GM12873 (cell line): ENCODE results near the gene DERA.

Experiments used
- CTCF ChIP-seq: IDR thresholded peaks from 2 replicates; pipeline ENCODE4 v1.5.1; 2012; ENCODE audit warnings: low read depth, mild to moderate bottlenecking, moderate library complexity, low read length, control low read depth; ENCODE audit not compliant: insufficient read depth; ENCODE audit errors: missing control alignments

The DERA gene

DNA sequence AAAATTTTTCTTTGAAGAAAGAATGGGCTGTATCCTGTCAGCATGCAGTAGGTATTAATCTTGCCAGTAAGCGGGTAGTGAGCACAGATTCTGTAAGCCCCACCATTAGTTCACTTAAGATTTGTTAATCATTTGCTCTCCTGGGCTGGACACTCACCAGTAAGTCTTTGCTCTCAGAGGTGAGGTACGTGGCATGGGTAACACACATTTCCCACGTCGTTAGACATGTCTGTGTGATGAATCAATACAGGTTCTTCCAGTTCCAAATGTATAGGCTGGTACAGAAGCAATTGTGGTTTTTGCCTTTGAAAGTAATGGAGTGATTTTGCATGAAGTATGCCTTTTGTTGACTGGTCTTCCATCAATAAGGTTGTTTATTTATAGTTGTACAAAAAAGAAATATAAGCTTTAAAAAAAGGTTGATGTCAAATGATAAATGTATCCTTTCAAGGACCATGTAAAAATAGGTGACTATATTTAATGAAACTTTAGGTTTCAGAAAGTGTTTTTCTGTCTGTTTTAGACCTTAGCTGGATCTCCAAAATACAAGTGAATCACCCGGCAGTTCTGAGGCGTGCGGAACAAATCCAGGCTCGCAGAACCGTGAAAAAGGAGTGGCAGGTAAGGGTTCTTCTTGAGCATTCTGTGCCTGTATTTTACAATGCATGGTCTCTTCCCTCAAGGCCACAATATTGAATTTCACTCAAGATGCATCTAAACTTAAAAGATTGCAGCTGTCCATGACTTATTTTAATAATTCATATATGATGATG, 45.5 kb downstream of the DERA start:
- TF ChIP-seq CTCF = no peak

DNA sequence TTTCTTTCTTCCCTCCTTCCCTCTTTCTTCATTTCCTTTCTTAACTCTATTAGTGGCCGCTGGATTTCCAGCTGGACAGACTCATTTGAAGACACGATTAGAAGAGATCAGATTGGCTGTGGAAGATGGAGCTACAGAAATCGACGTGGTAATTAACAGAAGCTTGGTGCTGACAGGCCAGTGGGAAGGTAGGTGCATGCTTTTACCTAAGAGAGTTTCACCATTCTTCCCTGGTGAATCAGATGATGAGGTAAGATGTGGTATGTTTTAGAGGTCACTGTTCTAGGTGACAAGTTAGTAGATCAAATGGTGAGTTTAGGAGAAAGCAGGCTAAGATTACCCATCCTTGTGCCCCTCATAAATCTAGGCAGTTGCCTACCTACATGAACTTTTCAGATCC, 51.6 kb downstream of the DERA start:
- no peak for TF ChIP-seq CTCF

- TF ChIP-seq CTCF = no peak
Observed at GRCh38 chr12:15963271-15963670, 52.1 kb downstream of the DERA start.

DNA sequence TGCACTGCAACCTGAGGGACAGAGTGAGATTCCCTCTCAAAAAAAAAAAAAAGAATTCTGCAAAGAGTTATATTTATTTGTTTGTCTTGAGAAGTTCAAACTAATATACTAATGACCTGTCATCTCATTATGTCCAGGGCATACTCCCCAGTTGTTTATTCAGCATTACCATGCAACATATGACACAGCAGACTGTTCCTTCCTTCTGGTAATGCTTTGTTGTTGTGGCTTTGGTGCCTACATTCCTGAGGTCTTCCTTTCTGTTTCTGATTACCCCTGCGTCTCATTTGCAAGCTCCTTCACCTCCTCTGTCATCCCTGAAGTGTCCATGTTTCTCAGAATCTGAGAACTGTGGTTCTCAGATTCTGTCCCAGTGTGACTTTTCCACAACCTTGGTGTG, 55.3 kb downstream of the DERA start:
- TF ChIP-seq CTCF = no peak

GRCh38 chr12:15971211-15971610, 60.1 kb downstream of the DERA start:
- no peak for TF ChIP-seq CTCF

DNA sequence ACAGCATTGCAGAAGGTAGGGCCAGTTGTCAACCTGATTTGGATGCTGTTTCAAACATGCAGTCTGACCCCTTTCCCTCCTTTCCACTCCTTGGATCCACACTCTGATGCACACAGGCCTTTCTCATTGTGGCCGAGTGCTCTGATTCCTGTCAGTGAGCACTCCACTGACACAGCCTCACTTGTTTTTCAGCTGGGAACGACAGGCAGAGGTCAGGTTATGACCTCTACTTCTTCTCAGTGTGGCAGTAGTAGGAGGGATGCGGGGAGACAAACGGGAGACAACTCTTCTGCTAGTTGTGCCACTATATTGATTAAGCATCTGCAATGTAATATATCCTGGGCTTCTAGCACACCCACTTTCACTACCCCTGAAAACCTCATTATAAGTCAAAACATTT, 61.8 kb downstream of the DERA start:
- no peak for TF ChIP-seq CTCF

GRCh38 chr12:15977999-15978951, 67.1 kb downstream of the DERA start:
- no peak for TF ChIP-seq CTCF
